ENCODE results near the gene PLEKHB1. TPM values are rescaled to one million over a fixed set of nuclear protein-coding genes. Genes with fewer than 3 reads are reported as not detected.

The PLEKHB1 gene
- total RNA-seq, 1 donor from 2014 or later, result 35.4 TPM

DNA sequence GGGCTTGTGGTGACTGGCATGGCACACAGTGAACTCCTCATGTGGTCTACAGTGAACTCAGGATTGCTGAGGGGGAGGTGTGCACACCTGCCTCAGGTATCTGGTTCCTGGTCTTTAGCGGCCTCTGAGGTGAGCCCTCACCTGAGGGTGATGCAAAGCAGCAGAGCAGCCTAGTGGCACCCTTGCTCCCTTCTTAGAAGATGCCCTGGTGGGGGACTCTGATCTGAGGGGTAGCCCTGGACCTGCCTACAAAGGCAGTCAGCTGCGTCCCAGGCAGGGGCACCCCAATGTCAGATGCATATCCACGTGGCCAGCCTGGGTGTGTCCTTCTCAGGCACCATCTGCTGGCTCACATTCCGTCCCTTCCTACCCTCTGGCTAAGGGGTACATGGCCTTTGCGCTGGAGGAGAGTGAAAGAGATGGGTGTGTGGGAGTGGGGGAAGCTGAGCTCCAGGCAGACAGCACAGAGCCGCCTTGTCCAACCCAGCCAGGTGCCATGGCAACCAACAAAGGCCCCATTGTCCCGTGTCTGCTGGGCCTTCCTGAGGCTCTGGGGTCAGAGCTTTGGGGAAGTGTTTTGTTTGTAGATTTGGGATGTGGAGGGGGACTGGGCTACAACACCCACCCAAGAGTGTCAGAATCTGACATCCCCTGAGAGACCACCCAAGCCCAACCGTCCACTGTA, 5.8 kb downstream of the PLEKHB1 start:
- no peak overlapping the region for H3K27ac ChIP-seq
- intact Hi-C loops (cut with DNase I), result no loop called here
- DNase-seq (no peak), ATAC-seq (no peak)
- no peak overlapping the region for H3K4me3 ChIP-seq
- no peak for TF ChIP-seq CTCF (IDR thresholded peaks at IDR 0.05)
- H3K9me3 ChIP-seq, result no peaks in the 10 kb centered on the region
- no peaks in the 10 kb centered on the region for H3K36me3 ChIP-seq
- H3K27me3 ChIP-seq (ENCODE audit: low read depth), result no peaks in the 10 kb centered on the region
- peaks cover 9% of the 10 kb centered on the region for H3K4me1 ChIP-seq

GRCh38 chr11:73652856-73653559, 6.6 kb downstream of the PLEKHB1 start:
- no peak for ATAC-seq

GRCh38 chr11:73653996-73654395, 7.6 kb downstream of the PLEKHB1 start:
- Histone ChIP-seq H3K27ac (no peak overlapping the region), H3K36me3 (no peaks in the 10 kb centered on the region), H3K9me3 (no peaks in the 10 kb centered on the region), H3K4me3 (no peak overlapping the region), H3K4me1 (no peaks in the 10 kb centered on the region), H3K27me3 (ENCODE audit: low read depth) (no peaks in the 10 kb centered on the region)
- no peak for TF ChIP-seq CTCF (IDR thresholded peaks at IDR 0.05)
- ATAC-seq (no peak), DNase-seq (no peak)
- intact Hi-C loops (cut with DNase I), result no loop called here

More at GRCh38 chr11:73652856-73653559, 6.6 kb downstream of the PLEKHB1 start:
- no peak for TF ChIP-seq CTCF (IDR thresholded peaks at IDR 0.05)
- DNase-seq, result no peak
- Histone ChIP-seq H3K27me3 (ENCODE audit: low read depth) (no peaks in the 10 kb centered on the region), H3K4me1 (peaks cover 3% of the 10 kb centered on the region), H3K27ac (no peak overlapping the region), H3K9me3 (no peaks in the 10 kb centered on the region), H3K4me3 (no peak overlapping the region), H3K36me3 (no peaks in the 10 kb centered on the region)
- intact Hi-C loops (cut with DNase I), result no loop called here

GRCh38 chr11:73654482-73655021, 8.2 kb downstream of the PLEKHB1 start:
- Histone ChIP-seq H3K4me3 (no peak overlapping the region), H3K27me3 (ENCODE audit: low read depth) (no peaks in the 10 kb centered on the region), H3K4me1 (no peaks in the 10 kb centered on the region), H3K36me3 (no peaks in the 10 kb centered on the region), H3K27ac (no peak overlapping the region), H3K9me3 (no peaks in the 10 kb centered on the region)
- ATAC-seq, result no peak
- intact Hi-C loops (cut with DNase I), result no loop called here
- no peak for TF ChIP-seq CTCF (IDR thresholded peaks at IDR 0.05)
- no peak for DNase-seq

DNA sequence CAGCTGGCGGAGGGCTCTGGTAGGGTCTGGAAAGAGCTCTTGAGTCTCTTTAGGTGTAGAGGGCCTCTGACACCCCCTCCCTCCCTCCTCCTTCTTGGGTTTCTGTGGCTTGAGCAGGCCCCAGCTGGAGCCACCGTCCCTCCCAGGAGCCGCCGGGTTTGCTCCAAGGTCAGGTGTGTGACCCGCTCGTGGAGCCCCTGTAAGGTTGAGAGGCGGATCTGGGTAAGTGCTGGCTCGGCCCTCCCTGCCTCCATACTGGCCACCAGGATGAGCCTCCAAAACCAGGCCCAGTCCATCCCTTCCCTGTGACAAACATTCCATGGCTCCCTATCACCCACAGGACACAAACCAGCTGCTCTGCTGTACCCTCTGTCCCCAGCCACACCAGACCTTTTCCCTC, 9.3 kb downstream of the PLEKHB1 start:
- Histone ChIP-seq H3K36me3 (no peaks in the 10 kb centered on the region), H3K4me1 (peaks cover 6% of the 10 kb centered on the region), H3K27ac (no peak overlapping the region), H3K27me3 (ENCODE audit: low read depth) (no peaks in the 10 kb centered on the region), H3K9me3 (no peaks in the 10 kb centered on the region), H3K4me3 (no peak overlapping the region)
- intact Hi-C loops (cut with DNase I), result no loop called here
- no peak for ATAC-seq
- TF ChIP-seq CTCF (IDR thresholded peaks at IDR 0.05), result no peak
- no peak for DNase-seq

Measured in lower lobe of right lung (tissue), 2 donors.